GM23338 (cell line): ENCODE data around the gene UBE2E2. TPM values are rescaled to one million over a fixed set of nuclear protein-coding genes. Genes with fewer than 3 reads are reported as not detected.

Experiments
- ATAC-seq: fragments of 200-7000 bp; cut with Tn5 transposase; 3 replicates; pipeline ENCODE4 v1.9.1; 2020
- DNase-seq: peaks from one replicate; pipeline ENCODE4 v3.0.0-alpha.2; 2015; ENCODE audit warnings: low spot score
- H2AFZ ChIP-seq: fragments of 200-600 bp; sonication (generic); 2 replicates; pipeline ENCODE4 v1.8.0; 2016; ENCODE audit warnings: antibody characterized with exemption, mild to moderate bottlenecking, moderate library complexity
- H3F3A ChIP-seq: fragments of 200-600 bp; sonication (generic); replicated peaks from 2 replicates; pipeline ENCODE4 v1.8.0; 2017; ENCODE audit warnings: antibody characterized with exemption, mixed run types, low read depth
- H3K27ac ChIP-seq: fragments of 200-600 bp; sonication (generic); 2 replicates; pipeline ENCODE4 v1.6.1; 2016; ENCODE audit warnings: low read depth
- H3K27me3 ChIP-seq: fragments of 200-600 bp; sonication (generic); 2 replicates; pipeline ENCODE4 v1.8.0; 2016; ENCODE audit warnings: mild to moderate bottlenecking, mixed run types, moderate library complexity; ENCODE audit not compliant: insufficient read depth
- H3K36me3 ChIP-seq: fragments of 200-600 bp; sonication (generic); 2 replicates; pipeline ENCODE4 v1.8.0; 2016; ENCODE audit warnings: mild to moderate bottlenecking; ENCODE audit not compliant: insufficient read depth
- H3K4me1 ChIP-seq: fragments of 200-600 bp; sonication (generic); 2 replicates; pipeline ENCODE4 v1.8.0; 2016; ENCODE audit warnings: mild to moderate bottlenecking, moderate library complexity; ENCODE audit not compliant: insufficient read depth
- H3K4me2 ChIP-seq: fragments of 200-600 bp; sonication (generic); 2 replicates; pipeline ENCODE4 v1.7.1; 2017; ENCODE audit warnings: mixed run types
- H3K4me3 ChIP-seq: fragments of 200-600 bp; sonication (generic); 2 replicates; pipeline ENCODE4 v1.6.1; 2016; ENCODE audit warnings: mixed run types
- H3K79me2 ChIP-seq: fragments of 200-600 bp; sonication (generic); replicated peaks from 2 replicates; pipeline ENCODE4 v1.8.0; 2017; ENCODE audit warnings: mild to moderate bottlenecking; ENCODE audit not compliant: insufficient read depth
- H3K9me2 ChIP-seq: fragments of 200-600 bp; sonication (generic); 2 replicates; pipeline ENCODE4 v1.8.0; 2017; ENCODE audit not compliant: insufficient read depth
- H4K20me1 ChIP-seq: fragments of 200-600 bp; sonication (generic); replicated peaks from 2 replicates; pipeline ENCODE4 v1.8.0; 2017; ENCODE audit warnings: mild to moderate bottlenecking; ENCODE audit not compliant: insufficient read depth
- H3K27ac Mint-ChIP-seq: 2 replicates; pipeline ENCODE4 v1.8.0; 2020; ENCODE audit warnings: inconsistent platforms, mild to moderate bottlenecking, moderate library complexity, mixed read lengths
- H3K27me3 Mint-ChIP-seq: 3 replicates; pipeline ENCODE4 v1.8.0; 2022; ENCODE audit warnings: low read depth, mild to moderate bottlenecking, moderate library complexity, mixed read lengths, inconsistent platforms; ENCODE audit not compliant: insufficient read depth, poor library complexity
- H3K36me3 Mint-ChIP-seq: 3 replicates; pipeline ENCODE4 v1.8.0; 2021; ENCODE audit warnings: low read depth, mild to moderate bottlenecking, inconsistent platforms, moderate library complexity, mixed read lengths
- H3K4me1 Mint-ChIP-seq: 3 replicates; pipeline ENCODE4 v1.8.0; 2020; ENCODE audit warnings: mild to moderate bottlenecking, inconsistent platforms, mixed read lengths
- H3K4me3 Mint-ChIP-seq: 3 replicates; pipeline ENCODE4 v1.8.0; 2021; ENCODE audit warnings: moderate library complexity, mild to moderate bottlenecking, inconsistent platforms, mixed read lengths
- H3K9me3 Mint-ChIP-seq: 3 replicates; pipeline ENCODE4 v1.8.0; 2020; ENCODE audit warnings: moderate library complexity, mild to moderate bottlenecking, inconsistent platforms, mixed read lengths
- CREB1 ChIP-seq: fragments of 250-450 bp; sonication (Bioruptor Pico); IDR thresholded peaks from 2 replicates; pipeline ENCODE4 v1.5.0; 2020; ENCODE audit warnings: low read depth, mild to moderate bottlenecking, moderate library complexity
- CTCF ChIP-seq, 2 experiments: fragments of 200-600 bp in 1 of 2; sonication (generic) in 1 of 2; conservative IDR thresholded peaks; 2 replicates each; pipeline versions ENCODE4 v1.5.1 to v1.6.1; 2016 to 2017; ENCODE audit warnings: antibody characterized with exemption in 2 of 2, low read depth in 2 of 2, mild to moderate bottlenecking in 2 of 2, moderate library complexity in 1 of 2
- EZH2phosphoT487 ChIP-seq: fragments of 200-600 bp; sonication (generic); IDR thresholded peaks from one replicate; pipeline ENCODE4 v1.8.1; 2018; ENCODE audit warnings: antibody characterized with exemption; ENCODE audit not compliant: unreplicated experiment
- JUNB ChIP-seq: IDR thresholded peaks from one replicate; pipeline ENCODE4 v1.6.1; 2016; ENCODE audit warnings: antibody characterized with exemption; ENCODE audit not compliant: unreplicated experiment
- POLR2AphosphoS5 ChIP-seq: IDR thresholded peaks from 2 replicates; pipeline ENCODE4 v1.6.1; 2016; ENCODE audit warnings: antibody characterized with exemption, low read depth
- STAT1 ChIP-seq: IDR thresholded peaks from one replicate; pipeline ENCODE4 v1.6.1; 2016; ENCODE audit warnings: antibody characterized with exemption; ENCODE audit not compliant: unreplicated experiment
- ZNF114 ChIP-seq: fragments of 250-450 bp; sonication (Bioruptor Pico); IDR thresholded peaks from 2 replicates; pipeline ENCODE4 v1.5.0; 2020; ENCODE audit warnings: mild to moderate bottlenecking, moderate library complexity
- ZNF331 ChIP-seq: fragments of 250-450 bp; sonication (Bioruptor Pico); IDR thresholded peaks from 2 replicates; pipeline ENCODE4 v1.5.0; 2020; ENCODE audit warnings: low read depth, mild to moderate bottlenecking, moderate library complexity
- ZNF462 ChIP-seq: fragments of 250-450 bp; sonication (Bioruptor Pico); IDR thresholded peaks from 2 replicates; pipeline ENCODE4 v1.5.0; 2020; ENCODE audit warnings: mild to moderate bottlenecking, moderate library complexity
- polyA plus RNA-seq: library from polyadenylated mRNA; unstranded; fragments of >200 nt; fragmentation: Nextera tagmentation; extraction: Ambion mirVana; gene quantifications from 2 replicates; pipeline ENCODE4 v1.2.1, GENCODE V29; 2016
- total RNA-seq: library from RNA; depleted of rRNA; stranded (reverse); fragments of >200 nt; shearing (Covaris generic); gene quantifications from 2 replicates; pipeline ENCODE4 v1.2.3, GENCODE V29; 2014
- TF ChIP-seq, protein P1 (sequence below): IDR thresholded peaks from 2 replicates; pipeline ENCODE4 v1.6.1; 2016; ENCODE audit warnings: antibody characterized with exemption

The UBE2E2 gene
- total and polyA plus RNA-seq, 2 experiments from 2014 or later: 86.9 to 169 TPM

DNA sequence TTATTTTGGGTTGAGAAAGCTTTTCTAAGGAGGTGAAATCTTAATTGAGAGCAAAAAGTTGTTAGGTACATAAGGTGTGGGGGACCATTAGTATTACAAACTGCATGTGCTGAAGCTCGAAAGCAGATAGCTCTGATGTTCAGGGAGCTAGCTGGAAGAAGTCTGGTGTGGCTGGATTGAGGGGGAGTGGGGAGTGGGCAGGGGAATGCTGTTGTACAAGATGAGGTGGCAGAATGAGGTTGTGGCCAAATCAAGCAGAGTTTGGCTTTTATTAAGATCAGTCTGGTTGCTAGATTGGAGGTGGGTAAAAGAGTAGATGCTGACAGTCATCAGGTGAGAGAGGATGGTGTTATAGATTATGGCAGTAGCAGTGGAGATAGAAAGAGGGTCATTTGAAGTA is 32.1 kb downstream of the UBE2E2 start:
- no peaks in the 10 kb centered on the region for H3K27me3 Mint-ChIP-seq
- no peaks in the 10 kb centered on the region for H3K9me2 ChIP-seq
- H2AFZ ChIP-seq: no peak overlapping the region
- H3K27ac Mint-ChIP-seq: no peak overlapping the region
- TF ChIP-seq JUNB (no peak), CREB1 (CRISPR knock-in tag) (no peak), STAT1 (no peak)
- TF ChIP-seq, protein P1, sequence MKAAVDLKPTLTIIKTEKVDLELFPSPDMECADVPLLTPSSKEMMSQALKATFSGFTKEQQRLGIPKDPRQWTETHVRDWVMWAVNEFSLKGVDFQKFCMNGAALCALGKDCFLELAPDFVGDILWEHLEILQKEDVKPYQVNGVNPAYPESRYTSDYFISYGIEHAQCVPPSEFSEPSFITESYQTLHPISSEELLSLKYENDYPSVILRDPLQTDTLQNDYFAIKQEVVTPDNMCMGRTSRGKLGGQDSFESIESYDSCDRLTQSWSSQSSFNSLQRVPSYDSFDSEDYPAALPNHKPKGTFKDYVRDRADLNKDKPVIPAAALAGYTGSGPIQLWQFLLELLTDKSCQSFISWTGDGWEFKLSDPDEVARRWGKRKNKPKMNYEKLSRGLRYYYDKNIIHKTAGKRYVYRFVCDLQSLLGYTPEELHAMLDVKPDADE: no peak
- 0 out of 2 replicates have a peak, but pooled peaks cover 3% of the 10 kb centered on the region for H4K20me1 ChIP-seq
- H3K4me3 Mint-ChIP-seq: no peak overlapping the region
- DNase-seq: no peak
- H3K4me1 ChIP-seq: peaks cover 30% of the 10 kb centered on the region
- H3K4me3 ChIP-seq: no peak overlapping the region
- no peaks in the 10 kb centered on the region for H3K36me3 ChIP-seq
- H3K9me3 Mint-ChIP-seq: no peaks in the 10 kb centered on the region
- peaks cover 95% of the 10 kb centered on the region for H3K79me2 ChIP-seq
- H3K27me3 ChIP-seq: no peaks in the 10 kb centered on the region
- no peaks in the 10 kb centered on the region for H3K36me3 Mint-ChIP-seq
- no peak for ATAC-seq
- no peak overlapping the region for H3K4me2 ChIP-seq
- H3K27ac ChIP-seq: no peak overlapping the region
- peaks cover 36% of the 10 kb centered on the region for H3K4me1 Mint-ChIP-seq
- no peaks in the 10 kb centered on the region for H3F3A ChIP-seq

DNA sequence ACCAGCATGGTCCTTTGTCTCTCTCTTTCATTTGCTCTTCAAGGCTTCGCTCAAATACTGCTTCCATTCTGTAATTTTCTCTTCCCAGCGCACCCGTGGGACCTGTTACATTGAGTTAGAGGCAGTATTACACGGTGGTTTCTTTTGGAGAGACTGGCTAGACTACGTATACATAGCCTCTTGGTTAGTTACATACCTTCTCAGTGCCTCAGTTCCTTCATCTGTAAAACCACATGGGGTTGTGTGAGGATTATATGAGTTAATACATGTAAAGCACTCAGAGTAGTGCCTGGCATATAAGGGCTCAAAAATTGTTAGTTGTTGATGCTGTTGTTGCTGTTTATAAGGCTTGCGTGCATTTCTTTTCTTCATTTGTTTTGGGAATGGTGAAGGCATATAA is 33.8 kb downstream of the UBE2E2 start:
- no peaks in the 10 kb centered on the region for H3K27me3 ChIP-seq
- H2AFZ ChIP-seq: no peak overlapping the region
- Mint-ChIP-seq H3K4me1 (peaks cover 46% of the 10 kb centered on the region), H3K36me3 (no peaks in the 10 kb centered on the region), H3K9me3 (no peaks in the 10 kb centered on the region), H3K27ac (no peak overlapping the region), H3K4me3 (no peak overlapping the region), H3K27me3 (no peaks in the 10 kb centered on the region)
- H3K4me3 ChIP-seq: no peak overlapping the region
- no peaks in the 10 kb centered on the region for H3K9me2 ChIP-seq
- H3F3A ChIP-seq: no peaks in the 10 kb centered on the region
- H4K20me1 ChIP-seq: 0 out of 2 replicates have a peak, but pooled peaks cover 3% of the 10 kb centered on the region
- peaks cover 40% of the 10 kb centered on the region for H3K4me1 ChIP-seq
- no peak overlapping the region for H3K27ac ChIP-seq
- H3K36me3 ChIP-seq: no peaks in the 10 kb centered on the region
- no peak overlapping the region for H3K4me2 ChIP-seq
- peaks cover 94% of the 10 kb centered on the region for H3K79me2 ChIP-seq
- no peak for ATAC-seq
- DNase-seq: no peak
- TF ChIP-seq CTCF (conservative IDR thresholded peaks at IDR 0.05; ENCODE audit: low read depth in 2 of 2) (no peak), CREB1 (CRISPR knock-in tag) (no peak), ZNF462 (CRISPR knock-in tag) (no peak), ZNF331 (CRISPR knock-in tag) (no peak), JUNB (no peak), STAT1 (no peak), EZH2phosphoT487 (no peak), POLR2AphosphoS5 (no peak), ZNF114 (CRISPR knock-in tag) (no peak)
- TF ChIP-seq, protein P1: no peak
